K562 (cell line): Measurements from ENCODE around the gene ZNF768. TPM values are rescaled to one million over a fixed set of nuclear protein-coding genes. Genes with fewer than 3 reads are reported as not detected.

Experiments
- ELK3 ChIP-seq: fragments of 450-650 bp; formaldehyde crosslinking; IDR thresholded peaks from 2 replicates; pipeline ENCODE4 v1.4.0; 2020; ENCODE audit warnings: mild to moderate bottlenecking
- GABPA ChIP-seq: fragments of 200-800 bp; sonication (Bioruptor generic); conservative IDR thresholded peaks from 2 replicates; pipeline ENCODE4 v1.6.1; 2016; ENCODE audit warnings: low read depth, missing genetic modification characterization, missing compliant biosample characterization
- HMGXB4 ChIP-seq: sonication (generic); formaldehyde crosslinking; IDR thresholded peaks from 2 replicates; pipeline ENCODE4 v1.8.1; 2023; ENCODE audit warnings: mild to moderate bottlenecking, missing genetic modification reagents
- HNRNPH1 ChIP-seq: fragments of 200-400 bp; formaldehyde crosslinking; optimal IDR thresholded peaks from 2 replicates; pipeline ENCODE3; 2017; ENCODE audit warnings: low read depth, mild to moderate bottlenecking, low read length, moderate library complexity
- KAT2B ChIP-seq: IDR thresholded peaks from one replicate; pipeline ENCODE4 v1.6.1; 2012; ENCODE audit warnings: low read depth, mild to moderate bottlenecking, control low read depth, inconsistent platforms, low read length, moderate library complexity
- LCOR ChIP-seq: sonication (generic); formaldehyde crosslinking; IDR thresholded peaks from 2 replicates; pipeline ENCODE4 v1.8.0; 2022; ENCODE audit warnings: mild to moderate bottlenecking, missing genetic modification reagents
- MEF2D ChIP-seq: conservative IDR thresholded peaks from 2 replicates; pipeline ENCODE4 v1.6.1; 2016; ENCODE audit warnings: low read depth, missing genetic modification characterization, missing compliant biosample characterization
- MITF ChIP-seq: IDR thresholded peaks from 2 replicates; pipeline ENCODE4 v1.6.1; 2014; ENCODE audit warnings: antibody characterized with exemption
- NR2C1 ChIP-seq, 2 experiments: fragments of 450-650 bp; IDR thresholded peaks; 2 replicates each; pipeline ENCODE4 v1.6.1; 2017; ENCODE audit warnings: mild to moderate bottlenecking in 2 of 2, antibody characterized with exemption in 1 of 2, inconsistent platforms in 1 of 2, missing compliant biosample characterization in 1 of 2, missing genetic modification characterization in 1 of 2
- PCBP1 ChIP-seq: fragments of 200-400 bp; formaldehyde crosslinking; IDR thresholded peaks from 2 replicates; pipeline ENCODE4 v1.6.1; 2018; ENCODE audit warnings: mild to moderate bottlenecking, low read depth, low read length; ENCODE audit not compliant: poor library complexity, severe bottlenecking
- PHB ChIP-seq: fragments of 250-450 bp; sonication (Bioruptor Pico); IDR thresholded peaks from 2 replicates; pipeline ENCODE4 v1.5.0; 2021
- RBFOX2 ChIP-seq: fragments of 200-400 bp; formaldehyde crosslinking; IDR thresholded peaks from 2 replicates; pipeline ENCODE4 v1.6.1; 2017; ENCODE audit warnings: low read depth, mild to moderate bottlenecking, low read length, moderate library complexity
- SMARCB1 ChIP-seq: IDR thresholded peaks from 2 replicates; pipeline ENCODE4 v1.6.1; 2011; ENCODE audit warnings: improper control_type of control experiment, low read depth; ENCODE audit not compliant: insufficient read length
- SP1 ChIP-seq: sonication (generic); formaldehyde crosslinking; IDR thresholded peaks from 2 replicates; pipeline ENCODE4 v1.8.1; 2022; ENCODE audit warnings: mild to moderate bottlenecking, missing genetic modification reagents
- TCFL5 ChIP-seq: fragments of 250-450 bp; sonication (Bioruptor Pico); conservative IDR thresholded peaks from 2 replicates; pipeline ENCODE4 v1.6.1; 2021; ENCODE audit warnings: mild to moderate bottlenecking, moderate library complexity, matching md5 sums
- TRIM24 ChIP-seq, 2 experiments: fragments of 450-650 bp; IDR thresholded peaks; 2 replicates each; pipeline ENCODE4 v1.6.1; 2016
- ZC3H4 ChIP-seq: sonication (generic); formaldehyde crosslinking; IDR thresholded peaks from 2 replicates; pipeline ENCODE4 v1.9.0; 2021; ENCODE audit warnings: missing genetic modification reagents, borderline replicate concordance
- ZFP36 ChIP-seq: fragments of 150-350 bp; IDR thresholded peaks from 2 replicates; pipeline ENCODE4 v1.6.1; 2018; ENCODE audit warnings: low read length, low read depth; ENCODE audit not compliant: partially characterized antibody
- polyA plus RNA-seq, 8 experiments: library from polyadenylated mRNA; depleted of rRNA in 4 of 8; stranded (reverse) in 5 of 8; unstranded in 3 of 8; fragments of >200 nt; fragmentation: Nextera tagmentation in 2 of 8; fragmentation: Illumina TruSeq in 1 of 8; extraction: Ambion mirVana in 2 of 8; extraction: Trizol in 1 of 8; gene quantifications; 2 replicates each; pipeline versions ENCODE4 v1.2.1 to v1.2.3, GENCODE V29; 2011 to 2014; ENCODE audit warnings: inconsistent platforms in 1 of 8, missing spikeins in 1 of 8
- total RNA-seq, 7 experiments: library from RNA; depleted of rRNA in 6 of 7; stranded (reverse); fragments of >200 nt in 6 of 7; fragmentation: Illumina TruSeq in 2 of 7; extraction: Trizol in 2 of 7; gene quantifications; 2 replicates each; pipeline versions ENCODE4 v1.2.1 to v1.2.3, GENCODE V29; 2011 to 2021; ENCODE audit warnings: low replicate concordance in 1 of 7
- TF ChIP-seq, protein P1 (sequence below), 2 experiments: fragments of 150-350 bp in 1 of 2; IDR thresholded peaks; 2 replicates each; pipeline ENCODE4 v1.6.1; 2012 to 2016; ENCODE audit warnings: low read depth in 2 of 2, low read length in 2 of 2, mild to moderate bottlenecking in 1 of 2, moderate library complexity in 1 of 2

Gene ZNF768
- total and polyA plus RNA-seq, 9 of the 15 experiments (the other 6 are each of a cell fraction or from before 2014, with no cell fraction given): 0.13 to 50.7 (median 26.9) TPM

GRCh38 chr16:30526137-30526822, at the start of gene ZNF768 (continued):
- no peak for TF ChIP-seq MEF2D (tag)
- TF ChIP-seq ZC3H4 (CRISPR knock-in tag): 0 out of 2 replicates have a peak, but pooled peaks have one; percentile 42
- no peak for TF ChIP-seq KAT2B
- no peak for TF ChIP-seq HNRNPH1
- TF ChIP-seq, protein P1, sequence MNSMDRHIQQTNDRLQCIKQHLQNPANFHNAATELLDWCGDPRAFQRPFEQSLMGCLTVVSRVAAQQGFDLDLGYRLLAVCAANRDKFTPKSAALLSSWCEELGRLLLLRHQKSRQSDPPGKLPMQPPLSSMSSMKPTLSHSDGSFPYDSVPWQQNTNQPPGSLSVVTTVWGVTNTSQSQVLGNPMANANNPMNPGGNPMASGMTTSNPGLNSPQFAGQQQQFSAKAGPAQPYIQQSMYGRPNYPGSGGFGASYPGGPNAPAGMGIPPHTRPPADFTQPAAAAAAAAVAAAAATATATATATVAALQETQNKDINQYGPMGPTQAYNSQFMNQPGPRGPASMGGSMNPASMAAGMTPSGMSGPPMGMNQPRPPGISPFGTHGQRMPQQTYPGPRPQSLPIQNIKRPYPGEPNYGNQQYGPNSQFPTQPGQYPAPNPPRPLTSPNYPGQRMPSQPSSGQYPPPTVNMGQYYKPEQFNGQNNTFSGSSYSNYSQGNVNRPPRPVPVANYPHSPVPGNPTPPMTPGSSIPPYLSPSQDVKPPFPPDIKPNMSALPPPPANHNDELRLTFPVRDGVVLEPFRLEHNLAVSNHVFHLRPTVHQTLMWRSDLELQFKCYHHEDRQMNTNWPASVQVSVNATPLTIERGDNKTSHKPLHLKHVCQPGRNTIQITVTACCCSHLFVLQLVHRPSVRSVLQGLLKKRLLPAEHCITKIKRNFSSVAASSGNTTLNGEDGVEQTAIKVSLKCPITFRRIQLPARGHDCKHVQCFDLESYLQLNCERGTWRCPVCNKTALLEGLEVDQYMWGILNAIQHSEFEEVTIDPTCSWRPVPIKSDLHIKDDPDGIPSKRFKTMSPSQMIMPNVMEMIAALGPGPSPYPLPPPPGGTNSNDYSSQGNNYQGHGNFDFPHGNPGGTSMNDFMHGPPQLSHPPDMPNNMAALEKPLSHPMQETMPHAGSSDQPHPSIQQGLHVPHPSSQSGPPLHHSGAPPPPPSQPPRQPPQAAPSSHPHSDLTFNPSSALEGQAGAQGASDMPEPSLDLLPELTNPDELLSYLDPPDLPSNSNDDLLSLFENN (IDR thresholded peaks at IDR 0.05; ENCODE audit: low read depth in 2 of 2, low read length in 2 of 2): no peak
- TF ChIP-seq ELK3 (CRISPR knock-in tag): no peak
- no peak for TF ChIP-seq RBFOX2
- 0 out of 2 replicates have a peak, but pooled peaks have one; percentile 66 for TF ChIP-seq LCOR (CRISPR knock-in tag)
- TF ChIP-seq TCFL5 (CRISPR knock-in tag): no peak
- no peak for TF ChIP-seq NR2C1 (IDR thresholded peaks at IDR 0.05)
- TF ChIP-seq NR2C1 (tag; IDR thresholded peaks at IDR 0.05): no peak
- no peak for TF ChIP-seq SP1 (CRISPR knock-in tag)
- no peak for TF ChIP-seq SMARCB1
- TF ChIP-seq MITF: no peak
- no peak for TF ChIP-seq GABPA (tag)
- peak; percentile 7 for TF ChIP-seq PCBP1
- TF ChIP-seq PHB (CRISPR knock-in tag): no peak
- TF ChIP-seq TRIM24 (IDR thresholded peaks at IDR 0.05): no peak
- TF ChIP-seq HMGXB4 (CRISPR knock-in tag): no peak
- peak; percentile 37 for TF ChIP-seq ZFP36
